ENCODE results near the gene HSDL1. TPM values are rescaled to one million over a fixed set of nuclear protein-coding genes. Genes with fewer than 3 reads are reported as not detected.

HSDL1 gene
- total and polyA plus RNA-seq, 2 of the 8 experiments (the other 6 are each of a cell fraction or from before 2014, with no cell fraction given), result 25.0 to 55.7 TPM

DNA sequence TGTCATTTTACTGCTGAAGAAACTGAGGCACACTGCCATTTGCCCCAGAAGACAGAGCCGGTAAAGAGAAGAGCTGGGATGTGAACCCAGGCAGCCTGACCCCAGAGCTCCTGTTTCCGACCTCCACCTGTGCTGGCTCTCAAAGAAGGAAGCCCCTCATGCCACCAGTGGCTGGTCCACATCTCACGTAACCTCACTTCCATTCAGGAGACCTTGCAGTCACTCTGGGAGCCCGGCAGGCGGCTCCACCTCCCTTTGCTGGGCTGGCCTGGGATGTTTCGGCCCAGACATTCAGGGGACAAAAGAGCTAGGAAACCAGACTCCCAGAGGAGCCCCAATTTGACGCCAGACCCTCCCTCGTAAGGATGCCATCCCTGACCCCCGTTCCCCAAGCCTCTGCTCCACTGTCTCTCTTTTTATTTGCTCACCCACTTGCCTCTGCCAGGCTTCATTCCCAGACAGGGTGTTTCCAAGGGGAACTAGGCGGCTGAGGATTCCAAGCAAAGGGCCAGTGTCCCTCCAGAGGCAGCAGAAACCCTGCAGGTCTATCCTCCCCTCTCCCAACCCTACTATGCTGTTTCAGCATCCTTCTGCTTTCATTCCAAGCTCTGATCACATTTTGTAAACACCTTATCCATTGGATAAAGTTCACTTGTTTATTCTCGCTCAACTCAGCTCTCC, 39.1 kb upstream of the HSDL1 start:
- DNase-seq (ENCODE audit: low read depth in 1 of 2, low spot score in 2 of 2) (no peak), FAIRE-seq (no peak)
- ChIA-PET CTCF (ENCODE audit: partially characterized antibody) (interaction anchor here (0.6 to 6.9 kb wide), 7 partner anchors 8 to 300 kb away, joined by 3 to 54 read pairs (median 6); no protein-coding TSS in a partner anchor), POLR2A (ENCODE audit: partially characterized antibody) (interaction anchor here (1.8 kb wide), 1 partner anchor 9 kb away, joined by 6 read pairs; no protein-coding TSS in a partner anchor)
- Histone ChIP-seq H2BK5ac (ENCODE audit: low read depth, low read length) (no peak overlapping the region), H2AFZ (ENCODE audit: low read length) (no peak overlapping the region), H4K5ac (ENCODE audit: insufficient read length, low read depth, low read length) (no peak overlapping the region), H3K23me2 (ENCODE audit: low read depth, low read length) (peaks cover 4% of the 10 kb centered on the region; the same call in 1 of the 2 replicates), H3K4me1 (replicated peaks in 1 of 4; ENCODE audit: control insufficient read depth in 3 of 4, insufficient read depth in 4 of 4, low read length in 3 of 4) (peaks cover 0 to 2% (median 0%) of the 10 kb centered on the region in 4 experiments; a peak in 2 of 7 replicates), H3K36me3 (ENCODE audit: control insufficient read depth in 2 of 4, insufficient read depth in 4 of 4, low read length in 3 of 4) (peaks cover 6 to 45% (median 26%) of the 10 kb centered on the region in 4 experiments), H2BK12ac (ENCODE audit: low read depth, low read length) (no peak overlapping the region), H3K4me2 (ENCODE audit: insufficient read depth in 1 of 2, low read depth in 2 of 2, low read length in 2 of 2) (no peak overlapping the region), H3K79me1 (ENCODE audit: low read depth, low read length) (peaks cover 12% of the 10 kb centered on the region), H2BK120ac (replicated peaks; ENCODE audit: low read depth, low read length) (no peak overlapping the region), H3K9me3 (ENCODE audit: insufficient read depth in 2 of 2, low read depth in 1 of 2, low read length in 1 of 2) (no peaks in the 10 kb centered on the region), H3K56ac (replicated peaks; ENCODE audit: insufficient read length, low read depth, low read length) (no peak overlapping the region), H3K14ac (ENCODE audit: insufficient read length) (no peak overlapping the region), H4K91ac (replicated peaks; ENCODE audit: insufficient read length, low read length) (no peak overlapping the region), H3K9ac (replicated peaks in 1 of 4; ENCODE audit: extremely low read depth in 1 of 4, low read depth in 3 of 4, low read length in 3 of 4) (no peak overlapping the region), H4K8ac (ENCODE audit: extremely low read depth, insufficient read depth, low read length) (no peak overlapping the region), H3K23ac (ENCODE audit: insufficient read length) (no peak overlapping the region), H2BK20ac (ENCODE audit: low read length) (no peak overlapping the region), H3K27me3 (replicated peaks in 1 of 4; ENCODE audit: control insufficient read depth in 3 of 4, extremely low read depth in 1 of 4, insufficient read depth in 3 of 4, low read length in 3 of 4) (no peaks in the 10 kb centered on the region), H3K4me3 (ENCODE audit: extremely low read depth in 1 of 4, insufficient read depth in 2 of 4, low read depth in 3 of 4, low read length in 4 of 4) (no peak overlapping the region), H3K18ac (ENCODE audit: extremely low read depth, low read length) (no peak overlapping the region), H2BK15ac (ENCODE audit: low read length) (no peak overlapping the region), H3K79me2 (ENCODE audit: control insufficient read depth in 1 of 2, insufficient read depth in 2 of 2, low read length in 2 of 2) (peaks cover 0 to 29% of the 10 kb centered on the region in 2 experiments; a peak in 2 of 4 replicates), H3K4ac (replicated peaks; ENCODE audit: insufficient read length, low read depth, low read length) (no peak overlapping the region), H3K27ac (ENCODE audit: low read depth, low read length) (no peak overlapping the region), H4K20me1 (replicated peaks in 1 of 2; ENCODE audit: control insufficient read depth in 1 of 2, insufficient read depth in 2 of 2, low read length in 2 of 2) (peaks cover 9 to 14% of the 10 kb centered on the region in 2 experiments), H2AK5ac (ENCODE audit: low read depth, low read length) (no peak overlapping the region)
- WGBS, 2 experiments (ENCODE audit: extremely low coverage in 1 of 2, insufficient coverage in 1 of 2, insufficient read length in 1 of 2, insufficient replicate concordance in 2 of 2, low coverage in 1 of 2, low lambda C conversion rate in 2 of 2, missing lambda C conversion rate in 1 of 2), result 86% methylated on average over 11 of the region's 11 CpGs; no CpG with 5 or more reads in 1 of the 2 experiments
- TF ChIP-seq, protein P1, sequence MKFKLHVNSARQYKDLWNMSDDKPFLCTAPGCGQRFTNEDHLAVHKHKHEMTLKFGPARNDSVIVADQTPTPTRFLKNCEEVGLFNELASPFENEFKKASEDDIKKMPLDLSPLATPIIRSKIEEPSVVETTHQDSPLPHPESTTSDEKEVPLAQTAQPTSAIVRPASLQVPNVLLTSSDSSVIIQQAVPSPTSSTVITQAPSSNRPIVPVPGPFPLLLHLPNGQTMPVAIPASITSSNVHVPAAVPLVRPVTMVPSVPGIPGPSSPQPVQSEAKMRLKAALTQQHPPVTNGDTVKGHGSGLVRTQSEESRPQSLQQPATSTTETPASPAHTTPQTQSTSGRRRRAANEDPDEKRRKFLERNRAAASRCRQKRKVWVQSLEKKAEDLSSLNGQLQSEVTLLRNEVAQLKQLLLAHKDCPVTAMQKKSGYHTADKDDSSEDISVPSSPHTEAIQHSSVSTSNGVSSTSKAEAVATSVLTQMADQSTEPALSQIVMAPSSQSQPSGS (IDR thresholded peaks at IDR 0.05; ENCODE audit: low read length), result no peak
- TF ChIP-seq EP300 (IDR thresholded peaks at IDR 0.05; ENCODE audit: borderline replicate concordance in 1 of 2, low read depth in 2 of 2, low read length in 2 of 2) (no peak), SP4 (IDR thresholded peaks at IDR 0.05; ENCODE audit: low read length) (no peak), CBX8 (IDR thresholded peaks at IDR 0.05; ENCODE audit: borderline replicate concordance, low read depth, low read length) (no peak), TBP (IDR thresholded peaks at IDR 0.05; ENCODE audit: low read depth, low read length) (no peak), BACH1 (IDR thresholded peaks at IDR 0.05; ENCODE audit: low read length) (no peak), RAD21 (IDR thresholded peaks at IDR 0.05 in 1 of 2, conservative IDR thresholded peaks at IDR 0.05 in 1 of 2; ENCODE audit: low read depth in 2 of 2, low read length in 2 of 2) (peak; percentile 28 to 50)
